H9 (cell line): ENCODE results near the gene CEP44. TPM values are rescaled to one million over a fixed set of nuclear protein-coding genes. Genes with fewer than 3 reads are reported as not detected.
A peak's percentile ranks its signal among the peaks of the same experiment; 100 is the strongest.

Source experiments
- DNase-seq: peaks from one replicate; pipeline ENCODE4 v3.0.0-alpha.2; 2017
- H2AFZ ChIP-seq: one replicate; pipeline ENCODE4 v1.6.1; 2013; ENCODE audit warnings: mild to moderate bottlenecking, low read length, control low read depth, moderate library complexity
- H2AK5ac ChIP-seq: 2 replicates; pipeline ENCODE4 v1.6.1; 2013; ENCODE audit warnings: low read length, control low read depth, mixed read lengths; ENCODE audit not compliant: insufficient read length
- H2BK120ac ChIP-seq: one replicate; pipeline ENCODE4 v1.6.1; 2013; ENCODE audit warnings: low read depth, mild to moderate bottlenecking, low read length, control low read depth, inconsistent platforms; ENCODE audit not compliant: poor library complexity, severe bottlenecking
- H2BK12ac ChIP-seq: 2 replicates; pipeline ENCODE4 v1.6.1; 2013; ENCODE audit warnings: low read length, control low read depth, mixed read lengths, low read depth; ENCODE audit not compliant: insufficient read length
- H2BK15ac ChIP-seq: 2 replicates; pipeline ENCODE4 v1.6.1; 2013; ENCODE audit warnings: low read depth, low read length, control low read depth
- H2BK20ac ChIP-seq: one replicate; pipeline ENCODE4 v1.6.1; 2013; ENCODE audit warnings: low read depth, mild to moderate bottlenecking, low read length, control low read depth, inconsistent platforms; ENCODE audit not compliant: poor library complexity, severe bottlenecking
- H2BK5ac ChIP-seq: 2 replicates; pipeline ENCODE4 v1.6.1; 2013; ENCODE audit warnings: low read length, control low read depth, mixed read lengths; ENCODE audit not compliant: insufficient read length
- H3K14ac ChIP-seq: 2 replicates; pipeline ENCODE4 v1.6.1; 2013; ENCODE audit warnings: low read length, control low read depth; ENCODE audit not compliant: insufficient read depth
- H3K18ac ChIP-seq: 2 replicates; pipeline ENCODE4 v1.6.1; 2013; ENCODE audit warnings: low read depth, mild to moderate bottlenecking, mixed read lengths, low read length, control low read depth; ENCODE audit not compliant: insufficient read length
- H3K23ac ChIP-seq: 2 replicates; pipeline ENCODE4 v1.6.1; 2013; ENCODE audit warnings: low read length, control low read depth, mixed read lengths, low read depth; ENCODE audit not compliant: insufficient read length
- H3K23me2 ChIP-seq: 2 replicates; pipeline ENCODE4 v1.6.1; 2013; ENCODE audit warnings: low read depth, mild to moderate bottlenecking, mixed read lengths, low read length, control low read depth; ENCODE audit not compliant: insufficient read length, poor library complexity, severe bottlenecking
- H3K27ac ChIP-seq: 2 replicates; pipeline ENCODE4 v1.5.1; 2013; ENCODE audit warnings: low read length, control low read depth, mixed read lengths, low read depth; ENCODE audit not compliant: insufficient read length
- H3K27me3 ChIP-seq: 2 replicates; pipeline ENCODE4 v1.6.1; 2013; ENCODE audit warnings: low read length, control low read depth, inconsistent platforms; ENCODE audit not compliant: insufficient read depth
- H3K4ac ChIP-seq: 2 replicates; pipeline ENCODE4 v1.6.1; 2013; ENCODE audit warnings: low read depth, mild to moderate bottlenecking, control low read depth, inconsistent platforms, low read length, moderate library complexity
- H3K4me1 ChIP-seq: 2 replicates; pipeline ENCODE4 v1.6.1; 2013; ENCODE audit warnings: low read length, control low read depth, inconsistent platforms; ENCODE audit not compliant: insufficient read depth
- H3K4me2 ChIP-seq: 2 replicates; pipeline ENCODE4 v1.6.1; 2013; ENCODE audit warnings: low read length, control low read depth, mixed read lengths; ENCODE audit not compliant: insufficient read length, insufficient read depth
- H3K56ac ChIP-seq: 2 replicates; pipeline ENCODE4 v1.6.1; 2013; ENCODE audit warnings: low read depth, mild to moderate bottlenecking, mixed read lengths, low read length, control low read depth; ENCODE audit not compliant: insufficient read length
- H3K79me1 ChIP-seq: 2 replicates; pipeline ENCODE4 v1.6.1; 2013; ENCODE audit warnings: low read depth, mild to moderate bottlenecking, moderate library complexity, low read length, control low read depth, inconsistent platforms; ENCODE audit not compliant: insufficient read depth, poor library complexity, severe bottlenecking
- H3K79me2 ChIP-seq: 2 replicates; pipeline ENCODE4 v1.6.1; 2013; ENCODE audit warnings: low read length, control low read depth, inconsistent platforms; ENCODE audit not compliant: insufficient read depth
- H3K9ac ChIP-seq: 2 replicates; pipeline ENCODE4 v1.6.1; 2013; ENCODE audit warnings: low read length, control low read depth, mixed read lengths; ENCODE audit not compliant: insufficient read length; ENCODE audit errors: extremely low read depth
- H3K9me3 ChIP-seq: one replicate; pipeline ENCODE4 v1.6.1; 2013; ENCODE audit warnings: low read depth, low read length, inconsistent platforms; ENCODE audit not compliant: control insufficient read depth
- H3T11ph ChIP-seq: one replicate; pipeline ENCODE4 v1.6.1; 2013; ENCODE audit warnings: mild to moderate bottlenecking, low read length, control low read depth, inconsistent platforms
- H4K20me1 ChIP-seq: one replicate; pipeline ENCODE4 v1.6.1; 2013; ENCODE audit not compliant: control insufficient read depth, insufficient read length, insufficient read depth
- H4K5ac ChIP-seq: 2 replicates; pipeline ENCODE4 v1.6.1; 2013; ENCODE audit warnings: low read depth, mild to moderate bottlenecking, mixed read lengths, low read length, control low read depth; ENCODE audit not compliant: insufficient read length
- H4K8ac ChIP-seq: replicated peaks from 2 replicates; pipeline ENCODE4 v1.6.1; 2013; ENCODE audit warnings: low read length, control low read depth, mixed read lengths, low read depth; ENCODE audit not compliant: insufficient read length
- H4K91ac ChIP-seq: 2 replicates; pipeline ENCODE4 v1.6.1; 2013; ENCODE audit warnings: low read depth, mild to moderate bottlenecking, moderate library complexity, mixed read lengths, low read length, control low read depth; ENCODE audit not compliant: insufficient read length
- H3K27ac Mint-ChIP-seq, 3 experiments: 2 replicates in 2 of 3; 3 replicates in 1 of 3; pipeline ENCODE4 v1.8.0; 2020 to 2021; ENCODE audit warnings: mixed read lengths in 3 of 3, mild to moderate bottlenecking in 1 of 3, moderate library complexity in 1 of 3
- H3K27me3 Mint-ChIP-seq: 2 replicates; pipeline ENCODE4 v1.8.0; 2021; ENCODE audit warnings: low read depth, mild to moderate bottlenecking, moderate library complexity, mixed read lengths
- H3K36me3 Mint-ChIP-seq, 3 experiments: 2 replicates in 2 of 3; 3 replicates in 1 of 3; pipeline ENCODE4 v1.8.0; 2020 to 2021; ENCODE audit warnings: low read depth in 3 of 3, mixed read lengths in 3 of 3; ENCODE audit not compliant: insufficient read depth in 1 of 3
- H3K4me1 Mint-ChIP-seq, 2 experiments: 2 replicates each; pipeline ENCODE4 v1.8.0; 2020; ENCODE audit warnings: mixed read lengths in 2 of 2
- H3K4me3 Mint-ChIP-seq, 2 experiments: 2 replicates in 1 of 2; 3 replicates in 1 of 2; pipeline ENCODE4 v1.8.0; 2020 to 2021; ENCODE audit warnings: mild to moderate bottlenecking in 2 of 2, mixed read lengths in 2 of 2, moderate library complexity in 1 of 2
- H3K9me3 Mint-ChIP-seq, 2 experiments: 2 replicates in 1 of 2; 3 replicates in 1 of 2; pipeline ENCODE4 v1.8.0; 2020; ENCODE audit warnings: mild to moderate bottlenecking in 2 of 2, mixed read lengths in 2 of 2, moderate library complexity in 1 of 2
- CTCF ChIP-seq: fragments of 200-600 bp; sonication (generic); conservative IDR thresholded peaks from 3 replicates; pipeline ENCODE4 v1.8.0; 2021; ENCODE audit warnings: antibody characterized with exemption, mild to moderate bottlenecking
- WGBS: extraction: QIAGEN DNeasy Blood & Tissue Kit; methylation state at CpG from one replicate; pipeline ENCODE4 v1.1.7; 2013; ENCODE audit warnings: missing lambda C conversion rate, low lambda C conversion rate, mixed read lengths; ENCODE audit not compliant: insufficient read length; ENCODE audit errors: extremely low coverage; 5-methylcytosine and 5-hydroxymethylcytosine counted together
- total RNA-seq: library from RNA; stranded (reverse); gene quantifications from 2 replicates; pipeline ENCODE4 v1.2.1, GENCODE V29; 2021

Gene CEP44
- total RNA-seq, 1 experiment from 2014 or later = 16.5 TPM

- no peak overlapping the region for H2BK15ac ChIP-seq
- no peak overlapping the region for H3K27ac ChIP-seq
- H3K36me3 Mint-ChIP-seq = peaks cover 4 to 31% (median 8%) of the 10 kb centered on the region in 3 experiments
- H3K18ac ChIP-seq = no peak overlapping the region
- DNase-seq = no peak
- peaks cover 6% of the 10 kb centered on the region in 2 experiments for H3K9me3 Mint-ChIP-seq
- H3K9ac ChIP-seq = no peak overlapping the region
- H3K23me2 ChIP-seq = no peaks in the 10 kb centered on the region
- H2AK5ac ChIP-seq = no peak overlapping the region
- peaks cover 36 to 40% of the 10 kb centered on the region in 2 experiments for H3K4me1 Mint-ChIP-seq
- H3K23ac ChIP-seq = no peak overlapping the region
- H3K14ac ChIP-seq = no peak overlapping the region
- no peak overlapping the region for H4K91ac ChIP-seq
- no peaks in the 10 kb centered on the region for H4K20me1 ChIP-seq
- no peaks in the 10 kb centered on the region for H3K27me3 Mint-ChIP-seq
- no peak overlapping the region for H3K4me2 ChIP-seq
- no peak overlapping the region for H3K4ac ChIP-seq
- H3T11ph ChIP-seq = no peak overlapping the region
- no peak overlapping the region for H2BK20ac ChIP-seq
- H3K27ac Mint-ChIP-seq = peak overlapping the region in 1 of 3 experiments; percentile 14; a peak in 1 of 7 replicates
- H4K5ac ChIP-seq = no peak overlapping the region
- H3K79me1 ChIP-seq = no peaks in the 10 kb centered on the region
- no peaks in the 10 kb centered on the region for H3K9me3 ChIP-seq
- H2BK5ac ChIP-seq = no peak overlapping the region
- no peak overlapping the region for H2BK12ac ChIP-seq
- H2BK120ac ChIP-seq = no peak overlapping the region
- no CpG with 5 or more reads among the region's 2 CpGs for WGBS
- TF ChIP-seq CTCF = no peak
- H2AFZ ChIP-seq = no peak overlapping the region
- no peaks in the 10 kb centered on the region for H3K79me2 ChIP-seq
- no peak overlapping the region for H3K56ac ChIP-seq
- H3K4me1 ChIP-seq = peaks cover 9% of the 10 kb centered on the region; the same call in 1 of the 2 replicates
- H3K27me3 ChIP-seq = no peaks in the 10 kb centered on the region
- no peak overlapping the region for H3K4me3 Mint-ChIP-seq
- no peak overlapping the region for H4K8ac ChIP-seq
Measured at GRCh38 chr4:174377613-174378012, 93.9 kb downstream of the CEP44 start.
